Measurements from ENCODE around the gene VDAC1. TPM values are rescaled to one million over a fixed set of nuclear protein-coding genes. Genes with fewer than 3 reads are reported as not detected.
A peak's percentile ranks its signal among the peaks of the same experiment; 100 is the strongest.

VDAC1 gene
- total and polyA plus RNA-seq, 2 donors (not counting 3 experiments of a cell fraction or from before 2014, with no cell fraction given): 116 to 247 TPM

DNA sequence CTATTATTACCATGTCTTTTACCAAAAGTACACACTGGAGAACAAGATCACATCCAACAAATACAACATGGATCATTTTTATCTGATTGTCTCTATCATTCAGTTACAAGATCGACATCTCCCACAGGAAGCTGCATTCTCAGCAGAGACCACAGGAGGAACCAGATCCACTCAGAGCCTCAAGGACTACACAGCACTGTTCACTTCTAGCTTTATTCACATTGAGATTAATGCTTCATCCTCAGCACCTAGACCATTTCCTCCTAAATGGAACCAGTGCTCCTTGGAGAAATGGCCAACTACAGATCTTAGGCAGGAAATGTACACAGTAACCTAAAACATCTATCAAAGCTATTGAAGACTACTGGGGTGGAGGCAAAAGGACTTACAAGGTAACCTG lies 23.1 kb downstream of the VDAC1 start:
- Histone ChIP-seq H2AFZ (ENCODE audit: low read depth, low read length) (no peak overlapping the region), H3K4me3 (replicated peaks in 1 of 3; ENCODE audit: insufficient read depth in 1 of 3, low read depth in 1 of 3, low read length in 3 of 3) (no peak overlapping the region), H4K20me1 (replicated peaks; ENCODE audit: control insufficient read depth, extremely low read depth, insufficient read depth, low read length) (peaks cover 2% of the 10 kb centered on the region), H3K9ac (replicated peaks; ENCODE audit: extremely low read depth, insufficient read depth, low read length) (no peak overlapping the region), H3K79me2 (ENCODE audit: control insufficient read depth, insufficient read depth, low read length) (peaks cover 47% of the 10 kb centered on the region), H3K36me3 (ENCODE audit: control insufficient read depth in 2 of 2, extremely low read depth in 1 of 2, insufficient read depth in 2 of 2, low read length in 2 of 2) (peaks cover 16 to 27% of the 10 kb centered on the region in 2 experiments), H3K9me3 (replicated peaks; ENCODE audit: control insufficient read depth, insufficient read depth, low read length) (no peaks in the 10 kb centered on the region), H3K4me1 (ENCODE audit: control insufficient read depth, extremely low read depth, insufficient read depth, low read length) (no peaks in the 10 kb centered on the region), H3K27ac (ENCODE audit: insufficient read depth, low read depth, low read length) (no peak overlapping the region), H3K4me2 (ENCODE audit: insufficient read depth, low read length) (no peak overlapping the region), H3K9me1 (replicated peaks; ENCODE audit: control insufficient read depth, extremely low read depth, insufficient read depth, low read length) (no peaks in the 10 kb centered on the region), H3K27me3 (ENCODE audit: control insufficient read depth in 2 of 2, insufficient read depth in 2 of 2, low read length in 2 of 2) (no peaks in the 10 kb centered on the region)
- no TSS peak for BruUV-seq (replicated peaks)
- ChIA-PET CTCF (interaction anchor here (0.6 to 1.5 kb wide), 4 partner anchors 9 to 23 kb away, joined by 4 to 5 read pairs (median 4); partner anchors contain the start of gene VDAC1), POLR2A (interaction anchor here (0.7 kb wide), 1 partner anchor 13 kb away, joined by 6 read pairs; no protein-coding TSS in a partner anchor)
- no peak for FAIRE-seq
- dilution Hi-C loops (cut with MboI; ENCODE audit: extremely low pct_ligation_motif_present, low sequenced_read_pairs) (no loop called here), intact Hi-C loops (cut with micrococcal nuclease) (no loop called here)
- no peak for DNase-seq (ENCODE audit: low read depth, low spot score)
- TF ChIP-seq POLR2AphosphoS5 (IDR thresholded peaks at IDR 0.05; ENCODE audit: insufficient read depth, low read depth, low read length): no peak
- TF ChIP-seq, protein P1, sequence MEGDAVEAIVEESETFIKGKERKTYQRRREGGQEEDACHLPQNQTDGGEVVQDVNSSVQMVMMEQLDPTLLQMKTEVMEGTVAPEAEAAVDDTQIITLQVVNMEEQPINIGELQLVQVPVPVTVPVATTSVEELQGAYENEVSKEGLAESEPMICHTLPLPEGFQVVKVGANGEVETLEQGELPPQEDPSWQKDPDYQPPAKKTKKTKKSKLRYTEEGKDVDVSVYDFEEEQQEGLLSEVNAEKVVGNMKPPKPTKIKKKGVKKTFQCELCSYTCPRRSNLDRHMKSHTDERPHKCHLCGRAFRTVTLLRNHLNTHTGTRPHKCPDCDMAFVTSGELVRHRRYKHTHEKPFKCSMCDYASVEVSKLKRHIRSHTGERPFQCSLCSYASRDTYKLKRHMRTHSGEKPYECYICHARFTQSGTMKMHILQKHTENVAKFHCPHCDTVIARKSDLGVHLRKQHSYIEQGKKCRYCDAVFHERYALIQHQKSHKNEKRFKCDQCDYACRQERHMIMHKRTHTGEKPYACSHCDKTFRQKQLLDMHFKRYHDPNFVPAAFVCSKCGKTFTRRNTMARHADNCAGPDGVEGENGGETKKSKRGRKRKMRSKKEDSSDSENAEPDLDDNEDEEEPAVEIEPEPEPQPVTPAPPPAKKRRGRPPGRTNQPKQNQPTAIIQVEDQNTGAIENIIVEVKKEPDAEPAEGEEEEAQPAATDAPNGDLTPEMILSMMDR (IDR thresholded peaks at IDR 0.05; ENCODE audit: extremely low read depth in 1 of 2, insufficient read depth in 1 of 2, low read depth in 1 of 2, low read length in 2 of 2): peak in 1 of 2 donors; percentile 4

DNA sequence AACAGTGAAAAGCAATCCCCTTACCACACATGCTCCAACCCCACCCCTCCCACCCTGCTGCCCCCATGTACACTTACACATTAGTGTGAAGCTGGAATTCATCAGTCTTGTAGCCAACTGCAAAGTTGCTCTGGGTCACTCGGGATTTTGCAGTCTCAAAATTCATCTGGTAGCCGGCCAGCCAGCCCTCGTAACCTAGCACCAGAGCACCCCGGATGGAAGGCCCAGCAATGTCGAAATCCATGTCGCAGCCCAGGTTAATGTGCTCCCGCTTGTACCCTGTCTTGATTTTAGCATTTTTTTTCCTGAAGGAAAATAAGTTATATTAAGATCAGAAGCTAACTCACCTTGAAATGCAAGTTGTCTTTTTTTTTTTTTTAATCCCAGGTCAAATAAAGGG lies 24.1 kb downstream of the VDAC1 start:
- Histone ChIP-seq H3K79me2 (ENCODE audit: control insufficient read depth, insufficient read depth, low read length) (peaks cover 40% of the 10 kb centered on the region), H3K9ac (replicated peaks; ENCODE audit: extremely low read depth, insufficient read depth, low read length) (no peak overlapping the region), H3K4me1 (ENCODE audit: control insufficient read depth, extremely low read depth, insufficient read depth, low read length) (no peaks in the 10 kb centered on the region), H3K36me3 (ENCODE audit: control insufficient read depth in 2 of 2, extremely low read depth in 1 of 2, insufficient read depth in 2 of 2, low read length in 2 of 2) (peaks cover 16 to 25% of the 10 kb centered on the region in 2 experiments), H3K9me1 (replicated peaks; ENCODE audit: control insufficient read depth, extremely low read depth, insufficient read depth, low read length) (no peaks in the 10 kb centered on the region), H3K4me2 (ENCODE audit: insufficient read depth, low read length) (no peak overlapping the region), H3K27ac (ENCODE audit: insufficient read depth, low read depth, low read length) (no peak overlapping the region), H4K20me1 (replicated peaks; ENCODE audit: control insufficient read depth, extremely low read depth, insufficient read depth, low read length) (peaks cover 2% of the 10 kb centered on the region), H3K4me3 (replicated peaks in 1 of 3; ENCODE audit: insufficient read depth in 1 of 3, low read depth in 1 of 3, low read length in 3 of 3) (no peak overlapping the region), H2AFZ (ENCODE audit: low read depth, low read length) (no peak overlapping the region), H3K9me3 (replicated peaks; ENCODE audit: control insufficient read depth, insufficient read depth, low read length) (no peaks in the 10 kb centered on the region), H3K27me3 (ENCODE audit: control insufficient read depth in 2 of 2, insufficient read depth in 2 of 2, low read length in 2 of 2) (no peaks in the 10 kb centered on the region)
- dilution Hi-C loops (cut with MboI; ENCODE audit: extremely low pct_ligation_motif_present, low sequenced_read_pairs): no loop called here
- TF ChIP-seq POLR2A (IDR thresholded peaks at IDR 0.05; ENCODE audit: low read depth, low read length) (no peak), POLR2AphosphoS5 (IDR thresholded peaks at IDR 0.05; ENCODE audit: insufficient read depth, low read depth, low read length) (no peak), MYC (IDR thresholded peaks at IDR 0.05; ENCODE audit: low read depth, low read length) (no peak), EZH2 (IDR thresholded peaks at IDR 0.05; ENCODE audit: borderline replicate concordance, low read depth, low read length, severe bottlenecking) (no peak), FOS (IDR thresholded peaks at IDR 0.05; ENCODE audit: borderline replicate concordance, insufficient read depth, low read length) (no peak), JUN (IDR thresholded peaks at IDR 0.05; ENCODE audit: borderline replicate concordance, insufficient read depth, insufficient read length, low read depth) (no peak)
- TF ChIP-seq, protein P2, sequence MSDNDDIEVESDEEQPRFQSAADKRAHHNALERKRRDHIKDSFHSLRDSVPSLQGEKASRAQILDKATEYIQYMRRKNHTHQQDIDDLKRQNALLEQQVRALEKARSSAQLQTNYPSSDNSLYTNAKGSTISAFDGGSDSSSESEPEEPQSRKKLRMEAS (IDR thresholded peaks at IDR 0.05; ENCODE audit: insufficient read depth, insufficient read length): no peak
- CTCF ChIA-PET: interaction anchor here (1.2 to 1.5 kb wide), 3 partner anchors 8 to 226 kb away, joined by 4 to 6 read pairs (median 4); no protein-coding TSS in a partner anchor
- no peak for FAIRE-seq
- DNase-seq (ENCODE audit: low read depth, low spot score): no peak
- BruUV-seq (replicated peaks): no TSS peak
- intact Hi-C loops (cut with micrococcal nuclease): no loop called here
- POLR2A ChIA-PET: no interaction called here

All from endothelial cell of umbilical vein (primary cell).